Kidney (tissue), 14 donors: Measurements from ENCODE around the gene UNG. TPM values are rescaled to one million over a fixed set of nuclear protein-coding genes. Genes with fewer than 3 reads are reported as not detected.

Experiments
- DNase-seq, 5 donors: peaks; one replicate each; pipeline ENCODE4 v3.0.0-alpha.2; 2013 to 2020
- FAIRE-seq: peaks from 2 replicates; lab custom pipeline; 2012; peaks lifted over from hg19 to GRCh38; lab: Jason Lieb, UNC
- H3K27ac ChIP-seq, 2 donors: one replicate each; pipeline ENCODE4 v1.7.0; 2013; ENCODE audit warnings: low read depth in 2 of 2, low read length in 2 of 2, inconsistent platforms in 1 of 2
- H3K27me3 ChIP-seq: one replicate; pipeline ENCODE4 v1.7.1; 2013; ENCODE audit warnings: low read length, inconsistent platforms; ENCODE audit not compliant: control insufficient read depth, insufficient read depth
- H3K36me3 ChIP-seq, 3 donors: one replicate each; pipeline versions ENCODE4 v1.7.0 to v1.7.1; 2013; ENCODE audit warnings: low read length in 3 of 3, control low read depth in 1 of 3, inconsistent platforms in 1 of 3; ENCODE audit not compliant: insufficient read depth in 3 of 3, control insufficient read depth in 2 of 3
- H3K4me1 ChIP-seq, 3 donors: one replicate each; pipeline versions ENCODE4 v1.7.0 to v1.7.1; 2013; ENCODE audit warnings: low read length in 3 of 3, inconsistent platforms in 1 of 3, low read depth in 1 of 3; ENCODE audit not compliant: control insufficient read depth in 2 of 3, insufficient read depth in 2 of 3
- H3K4me3 ChIP-seq, 3 donors: one replicate each; pipeline versions ENCODE4 v1.7.0 to v1.8.1; 2013; ENCODE audit warnings: low read length in 3 of 3, control low read depth in 1 of 3, inconsistent platforms in 1 of 3
- H3K9ac ChIP-seq, 3 donors: one replicate each; pipeline versions ENCODE4 v1.7.0 to v1.7.1; 2013; ENCODE audit warnings: low read length in 3 of 3, control low read depth in 1 of 3, inconsistent platforms in 1 of 3
- H3K9me3 ChIP-seq, 3 donors: one replicate each; pipeline versions ENCODE4 v1.7.0 to v1.7.1; 2013; ENCODE audit warnings: low read length in 3 of 3, control low read depth in 1 of 3, inconsistent platforms in 1 of 3; ENCODE audit not compliant: control insufficient read depth in 2 of 3, insufficient read depth in 1 of 3
- intact Hi-C: fragments of 100-400 bp; cut with DNase I; formaldehyde crosslinking; loops from one replicate; pipeline ENCODE4 v1.11.1; 2022
- polyA plus RNA-seq: library from polyadenylated mRNA; stranded (reverse); fragments of 350-450 nt; fragmentation: Illumina TruSeq; extraction: RNeasy Lipid Tissue Mini Kit (QIAGEN cat#74804); gene quantifications from one replicate; pipeline ENCODE4 v1.2.3, GENCODE V29; 2014; ENCODE audit warnings: low read depth, low replicate concordance; ENCODE audit not compliant: insufficient read depth
- total RNA-seq: library from RNA; stranded (reverse); fragmentation: NEBNext Ultra II Directional; extraction: Animal tissue kit (Norgen Biotek cat#: 25700); gene quantifications from one replicate; pipeline ENCODE4 v1.2.1, GENCODE V29; 2021
- TF ChIP-seq, protein P1 (sequence below): IDR thresholded peaks from 3 replicates; pipeline ENCODE4 v1.5.1; 2012; ENCODE audit warnings: mild to moderate bottlenecking, moderate library complexity, borderline replicate concordance; ENCODE audit not compliant: insufficient read depth; ENCODE audit errors: extremely low read depth
- donor health status: control.
- donor health status: control.
- donor health status: control.
- donor health status: control.
- donor health status: control.
- donor health status: DM: yes; HTN: yes; CAD: no.
- donor health status: Normal renal cell carcinoma (clear cell type).

Gene UNG
- total and polyA plus RNA-seq, 2 donors from 2014 or later: 24.9 to 30.3 TPM

DNA sequence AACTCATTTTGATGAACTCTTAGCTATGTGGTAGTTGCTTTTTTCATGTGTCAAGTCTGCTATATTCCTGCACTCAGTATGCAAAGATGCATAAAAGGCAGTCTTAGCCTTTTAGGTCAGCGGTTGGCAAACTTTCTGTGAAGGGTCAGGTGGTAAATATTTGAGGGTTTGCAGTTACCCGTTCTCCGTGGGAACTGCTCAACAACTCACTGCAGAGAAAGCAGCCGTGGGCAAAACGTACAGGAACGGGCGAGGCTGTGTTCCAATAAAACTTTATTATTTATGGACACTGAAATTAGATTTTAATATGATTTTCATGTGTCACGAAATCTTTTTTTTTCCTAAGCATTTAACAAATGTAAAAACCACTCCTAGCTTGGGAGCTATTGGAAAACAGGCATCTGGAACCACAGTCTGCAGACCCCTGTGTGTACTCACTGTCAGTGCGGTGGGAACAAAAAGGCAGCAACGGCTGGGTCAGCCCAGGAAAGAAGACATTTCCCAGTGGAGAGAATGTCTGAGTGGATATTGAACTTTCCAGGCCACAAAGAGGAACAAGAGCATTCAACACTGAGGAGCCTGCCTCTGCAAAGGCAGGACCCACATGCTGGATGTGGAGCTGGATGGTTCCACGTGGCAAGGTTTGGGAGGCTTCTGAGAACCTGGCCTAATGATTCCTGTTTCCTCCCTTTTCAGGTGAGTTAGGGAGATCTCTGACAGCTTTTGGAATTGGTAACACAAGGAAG, 15.5 kb downstream of the UNG start:
- FAIRE-seq: no peak
- DNase-seq: peak in 2 of 5 donors; percentile 16 to 22
- TF ChIP-seq, protein P1, sequence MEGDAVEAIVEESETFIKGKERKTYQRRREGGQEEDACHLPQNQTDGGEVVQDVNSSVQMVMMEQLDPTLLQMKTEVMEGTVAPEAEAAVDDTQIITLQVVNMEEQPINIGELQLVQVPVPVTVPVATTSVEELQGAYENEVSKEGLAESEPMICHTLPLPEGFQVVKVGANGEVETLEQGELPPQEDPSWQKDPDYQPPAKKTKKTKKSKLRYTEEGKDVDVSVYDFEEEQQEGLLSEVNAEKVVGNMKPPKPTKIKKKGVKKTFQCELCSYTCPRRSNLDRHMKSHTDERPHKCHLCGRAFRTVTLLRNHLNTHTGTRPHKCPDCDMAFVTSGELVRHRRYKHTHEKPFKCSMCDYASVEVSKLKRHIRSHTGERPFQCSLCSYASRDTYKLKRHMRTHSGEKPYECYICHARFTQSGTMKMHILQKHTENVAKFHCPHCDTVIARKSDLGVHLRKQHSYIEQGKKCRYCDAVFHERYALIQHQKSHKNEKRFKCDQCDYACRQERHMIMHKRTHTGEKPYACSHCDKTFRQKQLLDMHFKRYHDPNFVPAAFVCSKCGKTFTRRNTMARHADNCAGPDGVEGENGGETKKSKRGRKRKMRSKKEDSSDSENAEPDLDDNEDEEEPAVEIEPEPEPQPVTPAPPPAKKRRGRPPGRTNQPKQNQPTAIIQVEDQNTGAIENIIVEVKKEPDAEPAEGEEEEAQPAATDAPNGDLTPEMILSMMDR: no peak
- H3K9me3 ChIP-seq: no peaks in the 10 kb centered on the region
- intact Hi-C loops: no loop called here
- H3K27me3 ChIP-seq: no peaks in the 10 kb centered on the region
- peaks cover 2 to 38% (median 35%) of the 10 kb centered on the region in 3 donors for H3K4me1 ChIP-seq
- H3K36me3 ChIP-seq: no peaks in the 10 kb centered on the region
- peak overlapping the region; percentile 97 to 98 for H3K27ac ChIP-seq
- H3K4me3 ChIP-seq: peak overlapping the region in 2 of 3 donors; percentile 35 to 60
- peak overlapping the region in 2 of 3 donors; percentile 25 to 92 for H3K9ac ChIP-seq

DNA sequence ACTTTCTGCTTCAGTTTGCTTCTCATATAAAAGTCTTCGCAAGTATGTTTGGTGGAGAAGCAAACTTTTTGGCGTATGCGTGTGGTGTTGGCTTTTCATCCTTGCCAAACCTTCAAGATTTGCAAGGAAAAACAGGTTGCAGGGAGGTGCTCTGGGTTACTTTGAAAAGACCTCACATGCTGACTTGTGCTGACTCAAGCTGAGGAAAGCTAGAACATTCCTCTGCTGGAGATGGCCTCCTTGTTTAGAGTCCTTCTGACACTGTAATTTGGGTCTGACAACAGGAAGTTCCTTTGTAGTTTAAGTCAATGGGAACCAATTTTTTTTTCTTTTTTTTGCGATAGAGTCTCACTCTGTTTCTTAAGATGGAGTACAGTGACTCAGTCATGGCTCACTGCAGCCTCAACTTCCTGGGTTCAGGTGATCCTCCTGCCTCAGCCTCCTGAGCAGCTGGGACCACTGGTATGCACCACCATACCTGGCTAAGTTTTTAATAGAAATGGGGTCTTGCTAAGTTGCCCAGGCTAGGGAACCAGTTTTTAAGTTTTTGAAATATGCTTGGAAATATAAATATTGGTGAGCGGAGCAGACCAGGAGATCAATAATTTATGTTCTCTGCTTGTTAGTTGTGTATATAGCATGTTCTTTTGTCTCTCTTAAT, 16.4 kb downstream of the UNG start:
- DNase-seq: peak in 1 of 5 donors; percentile 26
- no peaks in the 10 kb centered on the region for H3K27me3 ChIP-seq
- FAIRE-seq: no peak
- peak overlapping the region; percentile 97 to 98 for H3K27ac ChIP-seq
- peaks cover 2 to 44% (median 41%) of the 10 kb centered on the region in 3 donors for H3K4me1 ChIP-seq
- peak overlapping the region in 2 of 3 donors; percentile 35 to 60 for H3K4me3 ChIP-seq
- intact Hi-C loops: no loop called here
- TF ChIP-seq, protein P1: no peak
- H3K36me3 ChIP-seq: no peaks in the 10 kb centered on the region
- H3K9ac ChIP-seq: peak overlapping the region in 1 of 3 donors; percentile 92
- H3K9me3 ChIP-seq: no peaks in the 10 kb centered on the region

DNA sequence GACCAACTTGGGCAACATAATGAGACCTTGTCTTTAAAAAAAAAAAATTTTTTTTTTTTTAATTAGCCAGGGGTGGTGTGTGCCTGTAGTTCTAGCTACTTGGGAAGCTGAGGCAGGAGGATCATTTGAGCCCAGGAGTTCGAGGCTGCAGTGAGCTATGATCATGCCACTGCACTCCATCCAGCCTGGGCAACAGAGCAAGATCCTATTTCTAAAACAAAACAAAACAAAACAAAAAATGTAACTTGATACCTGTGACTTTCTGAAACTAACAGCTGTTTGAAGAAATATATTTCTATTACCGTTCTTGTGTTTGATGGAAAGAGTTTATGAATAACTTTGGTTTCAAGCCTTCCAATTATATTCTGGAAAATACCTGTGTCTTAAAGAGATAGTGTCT, 17.2 kb downstream of the UNG start:
- no peak for FAIRE-seq
- peaks cover 2 to 45% (median 42%) of the 10 kb centered on the region in 3 donors for H3K4me1 ChIP-seq
- H3K4me3 ChIP-seq: peak overlapping the region in 2 of 3 donors; percentile 35 to 60
- no peaks in the 10 kb centered on the region for H3K36me3 ChIP-seq
- H3K27me3 ChIP-seq: no peaks in the 10 kb centered on the region
- no peaks in the 10 kb centered on the region for H3K9me3 ChIP-seq
- DNase-seq: no peak
- peak overlapping the region in 2 of 3 donors; percentile 46 to 92 for H3K9ac ChIP-seq
- intact Hi-C loops: no loop called here
- H3K27ac ChIP-seq: peak overlapping the region; percentile 97 to 98
- TF ChIP-seq, protein P1: no peak
